Heart right ventricle (tissue), 16 donors: ENCODE measurements around the gene PASK. TPM values are rescaled to one million over a fixed set of nuclear protein-coding genes. Genes with fewer than 3 reads are reported as not detected.

Experiments
- ATAC-seq, 8 donors: fragments of 200-7000 bp; cut with Tn5 transposase; one replicate each; pipeline ENCODE4 v1.9.1; 2020; ENCODE audit warnings: mild to moderate bottlenecking in 8 of 8, moderate library complexity in 8 of 8, moderate number of reproducible peaks in 1 of 8
- DNase-seq, 2 donors: peaks; one replicate each; pipeline ENCODE4 v3.0.0-alpha.2; 2020
- H3K27ac ChIP-seq, 10 donors: fragments of 200-600 bp; sonication (generic) in 2 of 10; one replicate each; pipeline versions ENCODE4 v1.5.0 to v1.8.0; 2020 to 2022; ENCODE audit warnings: mild to moderate bottlenecking in 3 of 10
- H3K27me3 ChIP-seq, 7 donors: fragments of 200-600 bp; one replicate each; pipeline ENCODE4 v1.8.0; 2021 to 2022; ENCODE audit warnings: mild to moderate bottlenecking in 2 of 7
- H3K36me3 ChIP-seq, 9 donors: fragments of 200-600 bp; sonication (generic) in 1 of 9; one replicate each; pipeline versions ENCODE4 v1.5.0 to v1.8.0; 2020 to 2022; ENCODE audit warnings: mild to moderate bottlenecking in 2 of 9
- H3K4me1 ChIP-seq, 9 donors: fragments of 200-600 bp; sonication (generic) in 1 of 9; one replicate each; pipeline versions ENCODE4 v1.5.0 to v1.8.0; 2020 to 2022; ENCODE audit warnings: mild to moderate bottlenecking in 4 of 9
- H3K4me3 ChIP-seq, 10 donors: fragments of 200-600 bp; sonication (generic) in 2 of 10; one replicate each; pipeline versions ENCODE4 v1.5.0 to v1.8.0; 2020 to 2022; ENCODE audit warnings: mild to moderate bottlenecking in 7 of 10, moderate library complexity in 2 of 10
- H3K9me3 ChIP-seq, 11 donors: fragments of 200-600 bp in 10 of 11; sonication (generic) in 2 of 11; one replicate each; pipeline versions ENCODE4 v1.5.0 to v1.8.0; 2013 to 2022; ENCODE audit warnings: mild to moderate bottlenecking in 2 of 11, control low read depth in 1 of 11, moderate library complexity in 1 of 11
- WGBS, 2 donors: extraction: QIAGEN DNeasy Blood & Tissue Kit; methylation state at CpG; one replicate each; pipeline ENCODE4 v1.1.7; 2013; ENCODE audit warnings: inconsistent platforms in 1 of 2; 5-methylcytosine and 5-hydroxymethylcytosine counted together
- intact Hi-C, 10 donors: fragments of 100-400 bp; cut with DNase I; formaldehyde crosslinking; loops; one replicate each; pipeline versions ENCODE4 v1.11.1 to v1.14.2; 2022
- polyA plus RNA-seq, 2 donors: library from polyadenylated mRNA; stranded (reverse); fragments of 200-250 nt; gene quantifications; one replicate each; pipeline ENCODE4 v1.2.3, GENCODE V29; 2013
- total RNA-seq, 10 donors: library from RNA; stranded (reverse); fragmentation: NEBNext Ultra II Directional in 3 of 10; extraction: Animal tissue kit (Norgen Biotek cat#: 25700) in 3 of 10; gene quantifications; one replicate each; pipeline versions ENCODE4 v1.2.1 to v1.2.4, GENCODE V29; 2021 to 2023
- TF ChIP-seq, protein P1 (sequence below), 9 donors: fragments of 200-600 bp; sonication (generic) in 2 of 9; IDR thresholded peaks; one replicate each; pipeline versions ENCODE4 v1.5.0 to v1.8.0; 2021 to 2022; ENCODE audit warnings: antibody characterized with exemption in 9 of 9, mild to moderate bottlenecking in 5 of 9, moderate library complexity in 1 of 9
- donor health status: Arrhythmogenic right ventricular cardiomyopathy.
- donor health status: ischemic (EF 13 %, LVEDD 7.1; RV severe dilation, severe dysfunction).
- donor health status: healthy with polysubstance abuse.
- donor health status: DM: no; HTN: yes; CAD: no.
- donor health status: DM: no; HTN: no; CAD: no.
- donor health status: ischemic (EF 25% LVEDD 6.9; RV normal size, moderate dysfunction).
- donor health status: ischemic (EF 25% LVEDD 5.7; RV mildly dilated, moderate dysfunction).
- donor health status: healthy.
- donor health status: DM: yes; HTN: yes; CAD: no.
- donor health status: Ischemic cardiomyopathy.
- donor health status: ischemic (EF 35%, LVEDD 5.7; RV mildly dilated, moderate dysfunction).
- donor health status: nonischemic (EF 11% LVEDD 7.7; RV severe dilation, severe dysfunction).
- donor health status: DM: yes; HTN: yes; CAD: no.
- donor health status: PGD.
- donor health status: ischemic (EF 29% LVEDD 5.4; RV normal size, mild dysfunction).
- donor health status: nonischemic (EF 23%, LVEDD 6.1; RV moderate dilation, normal function).

PASK gene
- total and polyA plus RNA-seq, 12 donors, result 0.93 to 4.5 (median 1.5) TPM

DNA sequence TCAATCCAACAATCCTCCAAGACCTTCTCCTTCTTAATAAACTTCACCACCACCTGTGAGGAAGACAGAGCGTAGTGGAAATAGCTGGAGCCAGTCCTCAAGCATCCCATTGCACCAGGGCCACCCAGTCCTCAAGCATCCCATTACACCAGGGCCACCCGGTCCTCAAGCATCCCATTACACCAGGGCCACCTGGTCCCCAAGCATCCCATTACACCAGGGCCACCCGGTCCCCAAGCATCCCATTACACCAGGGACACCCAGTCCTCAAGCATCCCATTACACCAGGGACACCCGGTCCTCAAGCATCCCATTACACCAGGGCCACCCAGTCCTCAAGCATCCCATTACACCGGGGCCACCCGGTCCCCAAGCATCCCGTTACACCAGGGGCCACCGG lies 33.9 kb downstream of the PASK start:
- Histone ChIP-seq H3K4me3 (no peak overlapping the region), H3K27me3 (no peaks in the 10 kb centered on the region), H3K4me1 (no peaks in the 10 kb centered on the region), H3K9me3 (no peaks in the 10 kb centered on the region), H3K36me3 (peaks cover 0 to 10% (median 0%) of the 10 kb centered on the region in 9 donors), H3K27ac (no peak overlapping the region)
- ATAC-seq (no peak), DNase-seq (no peak)
- 72 to 88% methylated on average over 8 of the region's 8 CpGs for WGBS, 2 donors
- intact Hi-C loops, result no loop called here
- TF ChIP-seq, protein P1, sequence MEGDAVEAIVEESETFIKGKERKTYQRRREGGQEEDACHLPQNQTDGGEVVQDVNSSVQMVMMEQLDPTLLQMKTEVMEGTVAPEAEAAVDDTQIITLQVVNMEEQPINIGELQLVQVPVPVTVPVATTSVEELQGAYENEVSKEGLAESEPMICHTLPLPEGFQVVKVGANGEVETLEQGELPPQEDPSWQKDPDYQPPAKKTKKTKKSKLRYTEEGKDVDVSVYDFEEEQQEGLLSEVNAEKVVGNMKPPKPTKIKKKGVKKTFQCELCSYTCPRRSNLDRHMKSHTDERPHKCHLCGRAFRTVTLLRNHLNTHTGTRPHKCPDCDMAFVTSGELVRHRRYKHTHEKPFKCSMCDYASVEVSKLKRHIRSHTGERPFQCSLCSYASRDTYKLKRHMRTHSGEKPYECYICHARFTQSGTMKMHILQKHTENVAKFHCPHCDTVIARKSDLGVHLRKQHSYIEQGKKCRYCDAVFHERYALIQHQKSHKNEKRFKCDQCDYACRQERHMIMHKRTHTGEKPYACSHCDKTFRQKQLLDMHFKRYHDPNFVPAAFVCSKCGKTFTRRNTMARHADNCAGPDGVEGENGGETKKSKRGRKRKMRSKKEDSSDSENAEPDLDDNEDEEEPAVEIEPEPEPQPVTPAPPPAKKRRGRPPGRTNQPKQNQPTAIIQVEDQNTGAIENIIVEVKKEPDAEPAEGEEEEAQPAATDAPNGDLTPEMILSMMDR (IDR thresholded peaks at IDR 0.05), result no peak

DNA sequence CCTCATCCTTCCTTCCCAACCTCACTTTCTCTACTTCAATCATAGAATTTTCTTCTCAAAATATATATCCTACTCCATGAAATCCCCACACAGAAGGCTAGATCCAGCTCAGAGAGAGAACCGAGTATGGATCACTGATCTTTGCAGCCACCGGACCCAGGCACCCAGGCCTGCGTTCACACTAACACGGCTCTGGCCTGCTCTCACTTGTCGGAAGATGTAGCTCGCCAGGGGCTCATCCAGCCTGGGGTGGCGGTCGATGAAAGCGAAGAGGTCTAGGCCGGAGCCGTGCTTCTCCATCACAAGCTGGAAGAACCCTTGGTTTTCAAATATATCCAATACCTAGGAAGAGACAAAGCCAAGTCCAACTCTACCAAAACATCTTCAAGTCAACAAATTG lies 34.4 kb downstream of the PASK start:
- Histone ChIP-seq H3K9me3 (no peaks in the 10 kb centered on the region), H3K27me3 (no peaks in the 10 kb centered on the region), H3K27ac (no peak overlapping the region), H3K4me3 (no peak overlapping the region), H3K4me1 (no peaks in the 10 kb centered on the region), H3K36me3 (peaks cover 0 to 10% (median 0%) of the 10 kb centered on the region in 9 donors)
- DNase-seq (no peak), ATAC-seq (no peak)
- WGBS, 2 donors, result 93 to 97% methylated on average over 11 of the region's 11 CpGs
- TF ChIP-seq, protein P1 (IDR thresholded peaks at IDR 0.05), result no peak
- intact Hi-C loops, result no loop called here

DNA sequence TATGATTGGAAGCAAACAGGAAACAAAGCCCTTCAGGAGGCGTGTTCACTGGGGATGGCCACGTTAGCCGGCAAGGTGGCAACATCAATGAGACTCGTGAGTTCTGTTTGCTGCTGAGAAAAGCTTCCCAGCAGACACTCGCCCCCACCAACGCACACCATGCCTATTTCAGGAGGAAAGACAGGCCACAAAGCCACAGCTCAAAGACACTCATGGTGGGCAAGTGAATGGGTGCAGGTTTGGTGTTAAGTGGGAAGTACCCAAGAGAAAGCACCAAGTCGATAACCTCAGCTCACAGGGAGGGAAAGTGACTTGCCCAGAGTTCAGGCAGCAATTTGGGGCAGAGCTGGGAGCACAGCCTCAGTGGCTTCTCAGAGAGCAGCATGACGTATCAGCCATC lies 36.7 kb downstream of the PASK start:
- TF ChIP-seq, protein P1 (IDR thresholded peaks at IDR 0.05), result no peak
- intact Hi-C loops, result no loop called here
- WGBS, 2 donors, result 84 to 85% methylated on average over 8 of the region's 8 CpGs
- Histone ChIP-seq H3K27me3 (no peaks in the 10 kb centered on the region), H3K4me1 (no peaks in the 10 kb centered on the region), H3K36me3 (peaks cover 0 to 10% (median 0%) of the 10 kb centered on the region in 9 donors), H3K9me3 (no peaks in the 10 kb centered on the region), H3K27ac (no peak overlapping the region), H3K4me3 (no peak overlapping the region)
- no peak for ATAC-seq
- DNase-seq, result no peak

DNA sequence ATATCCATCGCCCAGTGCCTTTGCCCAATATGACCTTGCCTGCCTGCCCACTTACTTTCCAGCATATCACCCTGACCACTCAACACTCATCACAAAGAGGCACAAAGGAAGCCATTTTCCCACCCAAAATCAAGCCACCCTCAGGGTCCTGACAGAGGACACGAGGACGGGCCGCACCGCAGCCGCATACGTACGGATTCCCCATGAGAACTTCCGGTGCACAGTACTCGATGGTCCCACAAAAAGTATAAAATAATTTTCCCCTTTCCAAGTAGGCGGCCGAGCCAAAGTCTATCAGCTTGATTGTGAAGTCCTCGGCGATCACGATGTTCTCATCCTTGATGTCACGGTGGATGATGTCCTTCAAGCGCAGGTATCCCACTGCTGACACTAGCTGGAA lies 37.2 kb downstream of the PASK start:
- H3K4me1 ChIP-seq, result no peaks in the 10 kb centered on the region
- no peak overlapping the region for H3K4me3 ChIP-seq
- ATAC-seq, result no peak
- H3K27me3 ChIP-seq, result no peaks in the 10 kb centered on the region
- peaks cover 0 to 10% (median 0%) of the 10 kb centered on the region in 9 donors for H3K36me3 ChIP-seq
- 93 to 96% methylated on average over 17 of the region's 17 CpGs for WGBS, 2 donors
- no peak overlapping the region for H3K27ac ChIP-seq
- TF ChIP-seq, protein P1 (IDR thresholded peaks at IDR 0.05), result no peak
- intact Hi-C loops, result no loop called here
- H3K9me3 ChIP-seq, result no peaks in the 10 kb centered on the region
- no peak for DNase-seq
